Measurements from ENCODE around the gene MUSK.

Gene MUSK

DNA sequence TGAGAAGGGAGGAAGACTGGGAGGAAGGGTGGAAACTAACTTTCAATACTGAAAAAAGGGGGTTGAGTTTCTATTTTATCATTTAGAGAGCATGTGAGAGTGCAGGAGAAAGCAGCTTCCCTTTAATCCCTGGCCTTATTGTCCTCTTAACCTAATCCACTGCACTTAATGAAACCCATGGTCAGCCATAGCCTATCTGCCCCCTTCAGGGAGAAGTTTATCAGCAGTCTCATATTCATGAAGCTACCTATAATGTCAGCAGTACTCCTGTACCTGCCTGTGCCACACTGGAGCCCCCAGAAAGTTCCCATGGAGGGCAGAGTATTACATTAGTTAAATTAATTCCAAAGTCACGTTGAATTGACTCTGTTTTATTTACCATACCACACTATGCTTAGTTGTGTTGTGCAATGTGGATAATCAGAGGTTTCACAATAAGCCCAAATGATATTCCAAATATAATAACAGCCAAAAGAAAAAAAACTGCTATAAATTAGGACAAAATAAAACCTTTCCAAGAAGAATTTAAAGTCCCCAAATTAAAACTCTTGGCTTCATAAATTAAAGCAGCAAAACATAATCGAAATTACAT is 62.9 kb downstream of the MUSK start:
- no peak overlapping the region for H3K4me3 ChIP-seq (ENCODE audit: low read length)
- no peak for TF ChIP-seq ZNF274 (IDR thresholded peaks at IDR 0.05; ENCODE audit: low read depth, low read length)

DNA sequence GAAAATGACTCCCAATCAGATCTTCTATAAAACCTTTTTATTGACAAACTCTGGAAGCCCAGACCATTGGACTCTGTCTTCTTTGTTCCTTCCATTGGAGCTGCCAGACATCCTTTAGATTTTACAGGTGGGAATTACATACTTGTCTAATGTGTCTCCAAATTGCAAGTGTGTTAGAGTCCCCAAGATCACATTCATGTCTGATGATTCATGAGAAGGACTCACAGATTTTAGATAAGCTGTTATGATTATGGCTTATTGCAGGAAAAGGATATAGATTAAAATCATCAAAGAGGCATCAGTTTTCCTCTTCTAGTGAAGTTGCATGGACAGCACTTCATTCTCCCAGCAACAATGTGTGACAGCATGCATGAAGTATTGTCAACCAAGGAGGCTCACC is 70.4 kb downstream of the MUSK start:
- TF ChIP-seq ZNF274 (IDR thresholded peaks at IDR 0.05; ENCODE audit: low read depth, low read length), result no peak
- no peak overlapping the region for H3K4me3 ChIP-seq (ENCODE audit: low read length)

DNA sequence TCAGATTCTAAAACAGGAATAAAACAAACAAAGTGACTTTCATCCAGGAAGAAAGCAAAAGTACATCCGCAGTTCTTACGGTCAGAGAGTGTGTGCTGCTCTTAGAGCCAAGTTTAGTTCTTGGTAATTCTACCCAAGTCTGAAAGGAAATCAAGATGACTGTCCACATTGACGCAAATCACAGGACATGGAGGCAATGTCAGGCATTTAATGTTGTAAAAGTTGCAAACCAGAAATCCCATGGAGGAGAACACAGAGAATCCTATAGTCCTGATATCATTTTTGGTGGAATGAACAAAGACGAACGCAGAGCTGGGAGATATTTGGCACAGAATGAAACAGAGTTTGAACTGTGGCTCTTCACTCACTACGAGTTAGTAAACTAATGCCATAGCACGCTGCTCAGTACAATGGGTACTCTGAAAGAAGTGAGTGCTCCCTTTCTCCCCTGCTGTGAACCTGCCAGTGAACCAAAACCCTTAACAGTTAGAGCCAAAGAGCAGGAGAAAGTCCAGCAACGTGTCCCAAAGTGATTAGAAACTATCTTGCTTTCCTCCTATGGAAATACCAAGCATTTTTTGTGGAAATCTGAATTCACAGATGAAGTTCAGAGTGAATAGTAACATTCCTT is 74.3 kb downstream of the MUSK start:
- TF ChIP-seq ZNF274 (IDR thresholded peaks at IDR 0.05; ENCODE audit: low read depth, low read length), result no peak
- H3K4me3 ChIP-seq (ENCODE audit: low read length), result no peak overlapping the region

DNA sequence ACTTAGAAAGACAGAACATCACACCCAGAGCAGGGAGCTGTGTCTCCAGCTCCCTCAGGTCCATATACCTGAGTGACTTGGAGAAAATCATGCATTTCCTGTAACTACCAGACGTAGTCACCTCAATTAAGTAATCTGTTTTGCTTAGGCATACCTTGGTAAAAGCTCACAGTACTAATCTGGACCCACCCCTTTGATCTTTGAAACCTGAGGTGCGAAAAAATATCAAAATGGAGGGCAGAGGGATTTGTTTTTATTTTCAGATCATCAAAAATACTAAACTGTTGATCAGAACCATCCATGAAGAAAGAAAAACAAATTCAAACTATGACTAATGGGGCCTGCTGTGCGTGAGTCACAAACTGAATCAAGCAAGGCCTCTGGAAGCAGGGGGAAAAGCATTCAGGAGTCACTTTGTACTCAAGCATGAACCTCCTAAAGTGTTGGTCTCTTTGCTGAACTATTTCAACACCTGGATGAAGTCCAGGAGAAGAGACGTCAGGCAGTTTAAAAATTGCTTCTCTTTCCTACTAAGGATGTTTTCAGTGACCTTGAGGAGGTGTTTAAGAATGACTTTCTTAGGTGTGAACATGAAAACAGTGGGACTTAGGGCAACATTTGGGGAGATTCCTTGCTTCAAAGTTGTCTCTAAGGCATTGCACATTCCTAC is 76.3 kb downstream of the MUSK start:
- TF ChIP-seq ZNF274 (IDR thresholded peaks at IDR 0.05; ENCODE audit: low read depth, low read length), result no peak
- no peak overlapping the region for H3K4me3 ChIP-seq (ENCODE audit: low read length)

DNA sequence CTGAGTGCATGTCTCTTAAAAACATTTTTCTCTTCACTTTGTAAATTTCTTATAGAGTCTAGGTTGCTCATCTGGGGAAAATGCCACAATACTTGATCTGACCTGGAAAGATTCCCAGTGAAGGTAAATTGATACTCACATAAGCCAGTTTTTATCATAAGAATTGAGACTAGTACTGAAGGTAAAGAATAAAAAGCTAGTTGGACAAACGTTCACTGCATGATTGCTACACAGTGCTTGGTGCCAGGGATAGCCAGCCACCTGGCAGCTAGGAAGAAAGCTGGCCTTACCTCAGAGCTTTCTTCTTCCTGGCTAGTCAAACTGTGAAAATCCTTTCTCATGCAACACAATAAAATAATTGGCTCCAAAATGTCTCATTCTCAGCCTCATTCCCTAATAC is 77.1 kb downstream of the MUSK start:
- H3K4me3 ChIP-seq (ENCODE audit: low read length), result no peak overlapping the region
- TF ChIP-seq ZNF274 (IDR thresholded peaks at IDR 0.05; ENCODE audit: low read depth, low read length), result no peak

DNA sequence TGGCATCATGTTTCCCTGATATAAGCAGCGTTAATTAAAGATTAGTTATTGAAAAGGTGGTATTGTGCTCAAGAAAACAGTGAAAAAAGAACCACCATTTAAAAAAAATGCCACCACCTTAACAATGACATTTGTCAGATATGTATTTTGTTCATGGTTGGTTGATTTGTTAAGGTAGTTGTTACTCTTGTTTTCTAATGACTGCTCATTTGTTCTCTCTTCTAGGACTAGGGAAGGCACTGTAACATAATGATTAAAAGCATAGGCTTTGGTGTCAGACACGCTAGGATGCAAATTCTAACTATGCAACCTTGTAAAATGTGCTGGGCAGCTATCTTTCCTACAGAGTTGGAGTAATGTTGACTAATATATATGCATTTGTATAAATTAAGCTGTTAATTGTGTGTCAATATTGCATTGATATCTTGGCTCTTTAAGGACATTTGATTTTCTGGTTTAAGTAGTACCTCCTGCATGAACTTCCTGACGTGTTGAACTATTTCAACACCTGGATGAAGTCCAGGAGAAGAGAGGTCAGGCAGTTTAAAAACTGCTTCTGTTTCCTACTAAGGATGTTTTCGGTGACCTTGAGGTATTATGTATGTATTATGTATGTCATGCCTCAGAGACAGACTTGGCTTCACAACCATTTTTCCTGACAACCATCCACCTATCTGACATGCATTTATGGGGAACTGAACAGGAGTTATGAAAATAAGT is 77.8 kb downstream of the MUSK start:
- TF ChIP-seq ZNF274 (IDR thresholded peaks at IDR 0.05; ENCODE audit: low read depth, low read length), result no peak
- no peak overlapping the region for H3K4me3 ChIP-seq (ENCODE audit: low read length)

DNA sequence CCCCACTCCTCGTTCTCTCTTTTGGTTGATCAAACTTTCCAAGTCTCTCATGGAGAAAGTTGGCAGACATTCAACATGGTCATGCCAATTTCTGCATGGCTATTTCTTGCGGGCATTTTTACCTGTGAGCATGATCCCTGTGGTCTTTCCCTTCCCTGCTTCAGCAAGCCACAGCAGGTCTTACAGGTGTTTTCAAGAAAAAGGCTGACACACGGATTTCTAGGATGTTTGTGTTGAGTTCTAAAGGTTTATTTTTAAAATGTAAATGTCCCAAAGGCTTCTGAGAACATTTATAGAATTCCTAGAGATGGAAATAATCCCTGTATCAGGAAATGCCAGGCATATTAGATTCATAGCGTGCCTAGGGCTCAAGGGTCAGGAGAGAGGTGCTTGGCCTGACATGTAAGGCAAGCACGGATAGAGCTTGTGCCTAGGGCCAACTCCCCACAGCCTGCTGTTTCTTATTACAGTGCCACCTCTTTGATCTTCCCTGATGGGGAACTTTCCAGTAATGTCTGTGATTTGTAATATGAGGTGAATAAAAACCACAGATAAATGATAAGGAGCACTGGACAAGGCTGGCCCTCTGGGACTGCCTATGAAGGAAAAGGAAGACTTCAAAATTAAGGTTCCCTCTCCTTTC is 79.8 kb downstream of the MUSK start:
- no peak overlapping the region for H3K4me3 ChIP-seq (ENCODE audit: low read length)
- no peak for TF ChIP-seq ZNF274 (IDR thresholded peaks at IDR 0.05; ENCODE audit: low read depth, low read length)

DNA sequence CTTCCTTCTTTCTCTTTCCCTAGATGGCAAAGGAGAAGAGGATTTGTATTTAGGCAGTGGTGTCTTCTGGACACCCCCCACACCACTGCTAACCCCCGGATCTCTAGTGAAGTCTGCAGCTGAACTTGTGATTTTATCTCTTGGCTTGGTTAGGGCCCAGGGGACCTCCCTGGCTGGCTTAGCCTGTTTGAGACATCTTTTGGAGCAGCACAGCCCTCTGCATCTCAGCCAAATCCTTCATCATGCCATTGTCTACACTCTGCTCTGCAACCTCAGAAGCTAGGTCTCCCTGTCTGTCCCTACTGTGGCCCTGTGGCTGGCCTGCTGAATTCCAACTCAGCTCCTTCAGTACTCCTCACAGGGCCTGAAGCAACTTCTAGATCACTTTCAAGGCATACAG is 81.7 kb downstream of the MUSK start:
- no peak for TF ChIP-seq ZNF274 (IDR thresholded peaks at IDR 0.05; ENCODE audit: low read depth, low read length)
- H3K4me3 ChIP-seq (ENCODE audit: low read length), result no peak overlapping the region

DNA sequence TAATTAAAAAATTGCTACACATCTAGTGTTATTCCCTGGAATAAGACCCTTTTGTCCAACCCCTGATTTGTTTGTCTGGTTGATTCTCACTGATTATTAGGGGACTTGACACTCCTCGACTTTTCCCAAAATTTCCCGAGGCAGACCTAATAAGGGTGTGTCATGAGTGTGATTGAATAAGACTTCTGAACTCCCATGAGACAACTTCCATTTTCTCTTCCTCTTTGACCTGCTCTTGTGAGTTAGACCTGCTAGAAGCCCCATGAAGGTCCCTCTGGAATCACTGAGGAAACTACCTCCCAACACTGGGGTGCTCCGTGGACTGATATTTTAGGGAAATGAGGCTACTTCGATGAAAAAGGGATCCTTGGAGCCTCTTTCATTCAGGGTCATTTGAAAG is 83.4 kb downstream of the MUSK start:
- H3K4me3 ChIP-seq (ENCODE audit: low read length), result no peak overlapping the region
- TF ChIP-seq ZNF274 (IDR thresholded peaks at IDR 0.05; ENCODE audit: low read depth, low read length), result no peak

DNA sequence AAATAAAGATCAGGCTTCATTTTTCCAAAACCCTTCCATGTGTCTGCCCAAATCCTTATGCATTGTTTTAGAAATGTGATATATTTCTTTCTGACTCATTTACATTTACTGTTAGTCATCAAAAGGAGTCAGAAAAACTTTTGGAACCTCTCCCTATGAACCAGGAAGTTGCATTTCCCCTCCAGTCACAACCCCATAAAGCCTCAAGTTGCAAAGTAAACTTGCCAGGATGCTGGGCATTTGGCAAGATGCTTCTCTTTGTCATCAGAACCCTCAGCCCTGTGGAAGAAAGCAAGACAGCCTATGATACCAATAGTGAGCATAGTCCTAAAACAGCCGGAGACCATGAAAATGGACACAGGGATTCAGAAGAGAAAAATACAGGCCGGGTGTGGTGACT is 84.2 kb downstream of the MUSK start:
- no peak for TF ChIP-seq ZNF274 (IDR thresholded peaks at IDR 0.05; ENCODE audit: low read depth, low read length)
- no peak overlapping the region for H3K4me3 ChIP-seq (ENCODE audit: low read length)

DNA sequence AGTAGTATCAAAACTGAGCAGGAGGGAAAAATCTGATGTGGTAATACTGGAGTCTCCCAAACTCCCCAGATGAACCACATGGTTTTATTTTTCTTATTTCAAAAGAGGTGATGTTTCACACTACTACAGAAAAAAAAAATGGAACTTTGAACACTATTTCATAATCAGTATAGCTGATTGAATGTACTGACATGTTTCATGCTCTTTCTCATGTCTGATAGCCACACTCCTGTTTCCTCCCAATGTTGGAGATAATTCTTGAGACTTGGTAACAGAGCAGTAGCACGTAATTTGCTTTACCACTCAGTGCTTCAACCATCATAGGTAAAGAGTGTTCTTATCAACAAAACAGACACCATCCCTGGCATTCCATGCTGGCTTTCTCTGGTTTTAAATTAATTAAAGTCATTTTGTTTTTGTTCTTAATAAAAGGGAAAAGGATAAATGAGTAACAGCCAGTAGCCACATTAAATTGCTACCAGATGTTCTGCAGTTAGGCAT is 85.2 kb downstream of the MUSK start:
- no peak overlapping the region for H3K4me3 ChIP-seq (ENCODE audit: low read length)
- no peak for TF ChIP-seq ZNF274 (IDR thresholded peaks at IDR 0.05; ENCODE audit: low read depth, low read length)

DNA sequence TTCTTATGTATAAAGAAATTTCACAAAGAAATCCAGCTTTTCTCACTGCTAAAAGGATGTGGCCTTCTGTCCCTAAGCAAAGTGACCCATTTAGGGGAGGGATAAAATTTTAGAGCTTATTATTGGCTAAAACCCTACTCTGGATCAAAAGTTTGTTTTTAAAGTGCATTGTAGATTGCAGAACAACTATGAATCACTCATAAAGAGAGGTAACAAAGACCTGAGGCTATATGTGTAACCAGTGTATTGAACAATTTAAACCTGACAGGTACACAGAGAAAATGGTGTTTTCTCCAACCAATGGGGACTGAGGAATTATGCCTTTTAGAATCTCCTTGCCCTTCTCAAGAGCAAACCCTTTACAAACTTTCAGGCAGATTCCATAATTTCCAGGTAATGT is 86.6 kb downstream of the MUSK start:
- no peak overlapping the region for H3K4me3 ChIP-seq (ENCODE audit: low read length)
- no peak for TF ChIP-seq ZNF274 (IDR thresholded peaks at IDR 0.05; ENCODE audit: low read depth, low read length)

DNA sequence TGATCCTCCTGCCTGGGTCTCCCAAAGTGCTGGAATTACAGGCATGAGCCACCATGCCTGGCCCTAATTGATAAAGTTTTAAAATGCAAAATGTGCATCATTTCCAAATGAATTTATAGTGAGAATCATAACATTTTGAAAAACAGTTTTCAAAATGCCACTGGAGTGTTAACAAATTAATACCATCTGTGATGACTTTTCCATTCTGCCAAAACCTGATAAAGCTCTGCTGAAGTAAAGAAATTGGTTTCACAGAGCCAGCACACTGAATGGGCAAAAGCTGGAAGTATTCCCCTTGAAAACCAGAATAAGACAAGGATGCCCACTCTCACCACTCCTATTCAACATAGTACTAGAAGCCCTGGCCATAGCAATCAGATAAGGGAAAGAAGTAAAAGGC is 89.6 kb downstream of the MUSK start:
- TF ChIP-seq ZNF274 (IDR thresholded peaks at IDR 0.05; ENCODE audit: low read depth, low read length), result no peak
- no peak overlapping the region for H3K4me3 ChIP-seq (ENCODE audit: low read length)

DNA sequence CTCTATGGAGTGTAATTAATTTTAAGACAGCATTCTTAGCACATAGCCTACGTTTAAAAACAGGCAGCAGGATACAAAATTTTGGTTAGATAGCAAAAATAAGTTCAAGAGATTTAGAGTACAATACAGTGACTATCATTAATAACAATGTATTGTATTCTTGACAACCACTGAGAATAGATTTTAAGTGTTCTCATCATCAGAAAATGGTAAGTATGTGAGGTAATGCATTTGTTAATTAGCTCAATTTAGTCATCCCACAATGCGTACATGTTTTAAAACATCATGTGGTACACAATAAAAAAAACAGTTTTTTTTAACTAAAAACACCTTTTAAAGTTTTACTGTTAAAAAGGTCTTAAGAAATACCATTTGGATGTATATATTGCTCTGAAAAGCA is 94.2 kb downstream of the MUSK start:
- TF ChIP-seq ZNF274 (IDR thresholded peaks at IDR 0.05; ENCODE audit: low read depth, low read length), result no peak
- no peak overlapping the region for H3K4me3 ChIP-seq (ENCODE audit: low read length)

Data from GM08714 (cell line).